NCI-H2196 (cell line): Measurements from ENCODE around the gene BCORL1.

ENCODE experiments used
- DNase-seq: peaks from one replicate; lab custom pipeline; 2025; ENCODE audit not compliant: unreplicated experiment; lab: John Stamatoyannopoulos, UW

Gene BCORL1

DNA sequence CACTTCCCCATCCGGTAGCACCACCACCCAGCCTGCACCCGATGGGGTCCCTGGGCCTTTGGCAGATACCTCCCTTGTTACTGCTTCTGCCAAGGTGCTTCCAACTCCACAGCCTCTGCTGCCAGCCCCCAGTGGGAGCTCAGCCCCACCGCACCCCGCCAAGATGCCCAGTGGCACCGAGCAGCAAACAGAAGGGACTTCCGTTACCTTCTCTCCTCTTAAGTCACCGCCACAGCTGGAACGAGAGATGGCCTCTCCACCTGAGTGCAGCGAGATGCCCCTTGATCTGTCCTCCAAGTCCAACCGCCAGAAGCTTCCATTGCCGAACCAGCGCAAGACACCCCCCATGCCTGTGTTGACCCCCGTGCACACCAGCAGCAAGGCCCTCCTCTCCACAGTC is 31.9 kb downstream of the BCORL1 start:
- DNase-seq, result no peak

DNA sequence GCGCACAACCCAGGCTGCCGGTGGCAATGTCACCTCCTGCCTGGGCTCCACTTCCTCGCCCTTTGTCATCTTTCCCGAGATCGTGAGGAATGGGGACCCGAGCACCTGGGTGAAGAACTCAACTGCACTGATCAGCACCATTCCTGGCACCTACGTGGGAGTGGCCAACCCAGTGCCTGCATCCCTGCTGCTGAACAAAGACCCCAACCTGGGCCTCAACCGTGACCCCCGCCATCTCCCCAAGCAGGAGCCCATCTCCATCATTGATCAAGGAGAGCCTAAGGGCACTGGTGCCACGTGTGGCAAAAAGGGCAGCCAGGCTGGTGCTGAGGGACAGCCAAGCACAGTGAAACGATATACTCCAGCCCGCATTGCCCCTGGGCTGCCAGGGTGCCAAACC is 32.3 kb downstream of the BCORL1 start:
- DNase-seq, result no peak

DNA sequence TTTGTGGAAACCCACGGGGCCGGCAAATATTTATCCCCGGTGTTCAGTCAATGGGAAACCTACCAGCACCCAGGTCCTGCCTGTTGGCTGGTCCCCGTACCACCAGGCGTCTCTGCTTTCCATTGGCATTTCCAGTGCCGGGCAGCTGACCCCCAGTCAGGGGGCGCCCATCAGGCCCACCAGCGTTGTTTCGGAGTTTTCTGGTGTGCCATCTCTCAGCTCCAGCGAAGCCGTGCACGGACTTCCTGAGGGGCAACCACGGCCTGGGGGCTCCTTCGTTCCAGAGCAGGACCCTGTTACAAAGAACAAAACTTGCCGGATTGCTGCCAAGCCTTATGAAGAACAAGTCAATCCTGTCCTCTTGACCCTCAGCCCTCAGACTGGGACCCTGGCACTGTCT is 32.7 kb downstream of the BCORL1 start:
- DNase-seq, result no peak

DNA sequence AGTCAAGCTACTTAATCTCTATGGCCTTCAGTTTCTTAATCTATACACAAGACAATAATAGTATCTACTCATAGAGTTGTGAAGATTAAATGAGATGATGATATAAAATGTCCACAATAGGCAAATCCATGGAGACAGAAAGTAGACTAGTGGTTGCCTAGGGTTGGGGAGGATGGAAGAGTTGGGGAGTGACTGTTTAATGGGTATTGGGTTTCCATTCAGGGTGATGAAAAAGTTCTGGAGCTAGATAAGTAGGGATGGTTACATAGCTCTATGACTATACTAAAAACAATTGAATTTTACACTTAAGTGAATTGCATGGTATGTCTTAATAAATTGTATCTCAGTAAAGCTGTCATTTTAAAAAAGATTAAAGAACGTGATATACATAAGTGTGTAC is 35.7 kb downstream of the BCORL1 start:
- DNase-seq, result no peak

DNA sequence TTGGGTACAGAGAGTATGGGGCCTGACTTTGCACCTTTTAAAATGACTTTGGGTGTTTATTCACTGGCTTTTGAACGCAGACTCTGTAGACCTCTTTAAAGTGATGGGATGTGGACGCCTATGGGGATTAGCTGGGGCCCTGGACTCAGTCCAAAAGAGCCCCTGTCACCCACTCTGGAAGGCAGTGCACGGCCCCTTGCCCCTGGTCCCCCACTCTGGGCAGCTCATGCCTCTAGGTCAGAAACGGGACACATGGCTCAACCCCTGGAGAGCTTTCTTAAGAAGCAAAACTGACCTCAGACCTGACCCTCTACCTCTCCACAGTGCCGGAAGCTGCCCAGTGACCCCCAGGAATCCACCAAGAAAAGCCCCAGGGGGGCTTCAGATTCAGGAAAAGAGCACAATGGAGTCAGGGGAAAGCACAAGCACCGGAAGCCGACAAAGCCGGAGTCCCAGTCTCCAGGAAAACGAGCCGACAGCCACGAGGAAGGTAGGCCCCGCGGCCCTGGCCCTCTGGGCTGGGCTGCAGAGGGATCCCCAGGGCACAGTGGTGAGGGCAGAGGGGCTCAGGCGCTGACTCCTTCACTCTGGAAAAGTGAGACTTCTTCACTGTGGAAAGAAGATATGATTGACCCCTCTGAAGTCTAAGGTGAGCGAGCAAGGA is 38.4 kb downstream of the BCORL1 start:
- DNase-seq, result no peak

DNA sequence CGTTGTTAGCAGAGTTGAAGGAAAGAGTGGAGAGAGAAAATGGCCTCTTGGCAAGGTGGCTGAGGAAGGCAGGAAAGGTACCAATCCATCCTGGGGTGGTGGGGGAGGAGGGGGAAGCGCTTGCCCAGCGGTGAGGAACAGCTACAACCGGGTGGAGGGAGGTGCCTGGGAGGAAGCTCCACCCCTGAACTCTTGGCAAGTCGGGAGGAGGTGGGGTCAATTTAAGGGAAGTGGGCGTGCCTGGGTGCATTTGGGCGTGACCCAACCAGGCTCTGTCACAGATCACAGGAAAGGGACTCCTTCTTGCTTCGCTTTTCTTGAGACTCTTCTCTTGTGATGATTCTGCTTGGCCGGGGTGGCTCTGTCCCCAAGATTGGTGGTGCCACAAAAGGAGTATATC is 41.7 kb downstream of the BCORL1 start:
- DNase-seq, result peak; percentile 36

DNA sequence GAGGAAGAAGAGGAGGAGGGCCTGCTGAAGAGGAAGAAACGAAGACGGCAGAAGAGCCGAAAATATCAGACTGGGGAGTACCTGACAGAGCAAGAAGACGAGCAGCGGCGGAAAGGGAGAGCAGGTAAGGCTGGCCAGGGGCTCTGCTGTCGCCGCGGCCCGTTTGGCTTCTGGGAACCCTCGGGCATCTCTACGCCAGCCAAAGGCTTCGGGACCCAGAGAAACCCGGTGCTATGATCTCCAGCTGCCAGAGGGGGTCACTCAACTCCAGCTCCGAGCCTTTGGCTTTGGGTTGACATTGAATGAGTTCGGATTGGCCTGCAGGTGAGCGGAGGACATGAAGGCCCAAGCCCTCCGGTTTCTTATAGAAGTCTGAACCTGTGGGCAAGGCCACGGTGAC is 42.8 kb downstream of the BCORL1 start:
- DNase-seq, result no peak

DNA sequence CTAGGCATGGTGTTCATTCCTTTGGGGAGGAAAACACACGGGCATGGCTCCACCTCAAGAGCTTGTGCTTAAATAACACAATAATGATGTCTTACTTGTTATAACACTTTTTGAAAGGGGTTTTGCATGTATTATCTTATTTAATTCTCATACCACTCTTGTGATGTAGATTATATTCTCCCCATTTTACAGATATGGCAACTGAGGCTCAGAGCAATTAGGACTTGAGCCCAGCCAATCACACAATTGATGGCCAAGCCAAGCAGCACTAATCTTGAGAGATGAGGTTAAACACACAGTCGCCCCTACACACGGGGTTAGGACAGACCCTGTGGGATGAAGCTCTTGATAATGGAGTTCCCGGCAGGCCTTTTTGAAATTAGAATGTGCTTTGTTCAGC is 45.1 kb downstream of the BCORL1 start:
- no peak for DNase-seq

DNA sequence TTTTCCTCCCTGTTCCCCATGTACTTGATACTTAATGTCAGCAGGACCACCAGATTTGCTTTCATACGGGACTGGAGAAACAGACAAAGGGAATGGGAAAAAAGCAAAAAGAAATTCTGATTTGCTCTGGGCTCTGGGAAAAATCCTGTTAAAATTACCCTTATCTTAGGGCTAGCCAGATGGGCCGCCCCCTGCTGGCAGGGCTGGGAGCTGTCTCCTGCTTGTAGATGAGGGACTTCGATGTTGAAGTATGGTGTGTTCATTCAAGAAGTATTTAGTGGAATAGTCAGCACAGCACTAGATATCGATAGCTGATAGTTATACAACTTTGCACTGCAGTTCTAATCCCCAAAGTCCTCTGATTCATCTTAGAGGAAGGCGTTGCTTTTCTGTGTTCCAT is 45.8 kb downstream of the BCORL1 start:
- DNase-seq, result peak; percentile 9

DNA sequence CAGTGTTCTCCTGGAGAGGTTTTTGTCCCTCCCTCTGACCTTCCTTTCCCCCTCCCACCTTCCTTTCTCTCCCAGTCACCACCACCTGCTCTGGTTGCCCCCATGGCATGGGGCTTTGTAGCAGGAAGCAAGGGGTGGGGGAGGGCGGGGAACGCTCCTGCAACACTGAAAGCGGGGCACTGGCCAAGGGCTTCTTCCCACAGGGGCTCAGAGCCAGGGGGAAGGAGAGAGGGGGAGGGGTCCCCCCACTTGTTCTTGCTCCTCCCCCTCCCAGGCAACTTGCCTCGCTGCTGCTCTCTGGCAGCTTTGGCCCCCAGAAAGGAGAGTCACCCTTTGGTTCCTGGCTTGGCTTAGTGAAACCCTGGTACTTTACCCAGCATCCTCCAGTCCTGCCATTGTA is 48.4 kb downstream of the BCORL1 start:
- no peak for DNase-seq

DNA sequence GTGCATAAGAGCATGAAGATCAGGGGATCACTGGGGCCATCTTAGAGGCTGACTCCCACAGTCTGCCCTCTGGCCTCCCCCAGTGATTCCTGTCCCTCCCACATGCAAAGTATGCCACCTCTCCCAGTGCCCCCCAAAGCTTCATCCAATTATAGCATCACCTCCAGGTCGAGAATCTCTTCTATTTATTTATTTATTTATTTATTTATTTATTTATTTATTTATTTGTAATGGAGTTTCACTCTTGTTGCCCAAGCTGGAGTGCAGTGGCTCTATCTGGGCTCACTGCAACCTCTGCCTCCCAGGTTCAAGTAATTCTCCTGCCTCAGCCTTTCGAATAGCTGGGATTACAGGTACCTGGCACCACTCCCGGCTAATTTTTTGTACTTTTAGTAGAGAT is 50.1 kb downstream of the BCORL1 start:
- no peak for DNase-seq

DNA sequence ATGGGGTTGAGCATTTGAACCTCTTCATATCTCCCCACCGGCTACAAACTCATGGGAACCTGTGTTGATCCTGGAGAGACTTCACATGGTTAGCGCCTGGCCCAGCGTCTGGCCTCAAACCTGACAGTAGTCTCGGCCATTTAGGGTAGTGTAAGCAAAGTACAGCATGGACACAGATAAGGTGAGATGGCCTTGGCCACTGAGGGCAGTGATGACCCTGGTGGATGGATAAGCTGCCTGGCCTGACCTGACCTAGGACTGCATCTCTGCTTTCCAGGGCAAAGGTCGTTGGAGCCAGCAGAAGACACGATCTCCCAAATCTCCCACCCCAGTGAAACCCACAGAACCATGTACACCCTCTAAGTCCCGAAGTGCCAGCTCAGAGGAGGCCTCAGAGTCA is 51.7 kb downstream of the BCORL1 start:
- DNase-seq, result no peak

DNA sequence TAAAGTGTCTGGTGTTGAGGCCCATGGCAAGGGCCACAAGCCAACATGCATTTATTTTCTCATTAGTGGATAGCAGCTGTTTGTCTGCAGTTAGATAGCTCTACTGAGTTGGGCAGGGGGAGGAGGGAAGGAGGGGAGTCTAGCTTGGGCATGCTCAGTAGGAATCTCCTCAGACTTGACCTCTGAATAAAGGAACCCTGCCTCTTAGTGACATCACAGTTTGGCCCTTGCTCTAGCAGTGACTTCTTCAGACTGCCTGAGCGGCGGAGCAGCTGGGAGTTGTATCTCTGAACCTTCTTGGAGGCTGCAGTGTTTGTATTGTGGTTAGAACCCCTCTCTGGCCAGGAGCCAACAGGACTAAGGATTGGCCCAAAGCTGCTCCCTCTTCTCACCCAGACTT is 57.4 kb downstream of the BCORL1 start:
- no peak for DNase-seq

DNA sequence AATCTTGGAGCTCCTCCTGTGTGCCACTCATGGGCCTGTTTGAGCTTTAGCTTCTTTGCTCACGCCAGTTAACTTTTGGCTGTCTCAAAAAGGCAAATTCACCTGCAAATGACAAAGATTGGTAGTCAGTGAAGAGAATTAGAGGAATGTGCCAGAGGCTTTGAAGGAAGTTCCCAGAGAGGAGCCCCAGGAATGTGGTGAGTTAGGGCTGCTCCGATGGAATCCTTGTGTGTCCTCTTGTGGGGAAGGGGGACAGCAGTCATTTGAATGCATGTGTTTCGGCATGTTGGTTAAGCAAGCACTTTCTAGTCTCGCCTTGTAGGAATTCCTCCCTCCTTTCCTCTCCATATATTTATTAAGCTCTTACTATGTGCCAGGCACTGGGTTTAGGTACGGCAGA is 65.0 kb downstream of the BCORL1 start:
- DNase-seq, result no peak

DNA sequence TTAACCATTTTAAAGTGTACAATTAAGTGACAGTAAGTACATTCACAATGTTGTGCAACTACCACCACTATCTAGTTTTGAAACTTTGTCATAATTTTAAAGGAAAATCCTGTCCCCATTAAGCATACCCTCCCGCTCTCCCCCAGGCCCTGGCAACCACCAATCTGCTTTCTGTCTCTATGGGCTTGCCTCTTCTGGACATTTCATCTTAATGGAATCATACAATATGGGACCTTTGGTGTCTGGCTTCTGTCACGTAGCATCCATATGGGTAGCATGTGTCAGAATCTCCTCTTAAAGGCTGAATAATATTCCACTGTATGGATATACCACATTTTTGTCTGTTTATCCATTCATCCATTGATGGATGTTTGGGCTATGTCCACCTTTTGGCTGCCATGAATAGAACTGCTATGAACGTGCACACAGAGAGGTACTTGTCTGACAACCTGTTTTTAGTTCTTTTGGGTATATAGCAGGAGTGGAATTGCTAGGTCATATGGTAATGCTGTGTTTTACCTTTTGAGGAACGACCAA is 66.3 kb downstream of the BCORL1 start:
- no peak for DNase-seq

DNA sequence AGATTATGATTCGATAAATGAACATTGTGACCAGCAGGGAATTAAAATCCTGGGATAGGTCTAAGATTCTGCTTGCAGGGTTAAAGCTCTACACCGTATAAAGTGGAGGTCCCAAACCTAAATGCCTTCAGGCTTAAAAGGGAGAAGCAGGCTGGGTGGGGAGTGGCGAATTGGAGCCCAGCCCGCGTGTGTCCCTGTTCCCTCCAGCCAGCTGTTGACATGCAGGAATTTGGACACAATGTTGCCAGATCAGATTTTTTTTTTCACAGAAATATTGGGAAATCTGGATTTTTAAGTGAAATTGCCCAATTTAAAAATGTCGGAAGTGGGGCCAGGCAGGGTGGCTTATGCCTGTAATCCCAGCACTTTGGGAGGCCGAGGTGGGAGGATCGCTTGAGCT is 67.4 kb downstream of the BCORL1 start:
- DNase-seq, result no peak

DNA sequence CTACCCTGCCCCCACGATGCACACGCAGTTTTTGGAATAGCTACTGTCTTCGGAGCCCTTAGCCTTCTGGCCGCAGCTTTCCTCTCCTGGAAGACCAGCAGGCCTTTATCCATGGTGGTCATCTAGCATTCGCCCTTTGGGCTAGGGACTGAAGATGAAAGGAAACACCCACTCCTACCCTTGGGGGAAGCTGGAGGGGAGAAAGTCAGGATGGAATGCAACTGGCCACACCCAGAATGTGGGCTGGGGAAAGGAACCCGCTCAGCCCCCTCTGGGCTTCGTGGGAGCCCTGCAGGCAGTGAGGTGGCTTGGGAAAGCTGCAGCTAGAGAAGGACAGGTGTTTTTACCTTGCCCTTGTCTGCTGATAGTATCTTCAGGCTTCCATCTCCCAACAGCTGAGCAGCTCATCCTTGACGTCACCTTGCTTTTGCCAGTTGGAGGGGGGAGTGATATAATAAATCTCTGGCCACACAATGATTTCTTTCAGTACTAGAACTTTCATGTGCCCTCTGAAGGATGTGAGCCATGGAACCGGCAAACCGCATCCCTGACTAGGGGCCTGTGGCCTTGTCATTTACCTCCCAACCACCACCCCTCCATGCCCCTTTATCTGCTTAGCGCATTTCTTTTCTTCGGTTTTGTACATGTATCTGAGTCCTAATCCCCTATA is 68.9 kb downstream of the BCORL1 start:
- DNase-seq, result no peak

DNA sequence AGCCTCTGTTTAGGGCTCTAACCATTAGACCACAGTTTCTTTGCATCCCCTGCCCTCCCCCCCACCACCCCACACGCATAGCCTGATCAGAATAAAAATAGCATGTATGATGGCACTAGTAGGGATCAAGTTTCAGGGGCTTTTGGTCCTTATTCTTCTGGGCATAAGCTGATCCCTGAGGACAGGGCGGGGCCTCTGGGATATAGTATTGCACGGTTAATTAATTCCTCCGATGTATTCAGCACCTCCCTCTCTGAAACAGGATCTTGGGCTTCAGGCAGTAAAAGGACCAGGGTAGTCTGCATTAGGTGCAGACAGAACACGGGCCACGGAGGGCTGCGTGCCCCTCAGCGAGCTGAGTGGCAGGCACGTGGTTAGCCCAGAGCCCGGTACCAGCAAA is 70.8 kb downstream of the BCORL1 start:
- DNase-seq, result no peak

DNA sequence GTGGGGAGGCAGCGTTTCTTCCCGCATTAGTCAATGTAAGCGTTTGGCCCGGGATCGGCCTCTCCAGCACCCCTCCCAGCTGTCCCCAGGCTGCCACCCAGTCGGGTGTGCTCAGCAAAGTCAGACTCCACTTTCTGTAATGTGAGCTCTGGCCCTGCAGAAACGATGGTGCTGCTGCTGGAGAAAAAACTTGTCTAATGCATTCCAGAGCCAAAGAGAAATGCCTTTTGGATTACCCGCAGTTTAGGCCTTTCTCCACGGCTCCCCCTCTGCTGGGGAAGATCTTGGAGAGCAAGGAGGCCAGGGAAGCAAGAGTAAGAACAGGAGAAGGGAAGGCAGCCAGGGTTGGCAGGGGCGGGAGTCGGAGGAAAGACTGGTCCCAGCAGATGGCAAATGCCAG is 72.7 kb downstream of the BCORL1 start:
- no peak for DNase-seq

DNA sequence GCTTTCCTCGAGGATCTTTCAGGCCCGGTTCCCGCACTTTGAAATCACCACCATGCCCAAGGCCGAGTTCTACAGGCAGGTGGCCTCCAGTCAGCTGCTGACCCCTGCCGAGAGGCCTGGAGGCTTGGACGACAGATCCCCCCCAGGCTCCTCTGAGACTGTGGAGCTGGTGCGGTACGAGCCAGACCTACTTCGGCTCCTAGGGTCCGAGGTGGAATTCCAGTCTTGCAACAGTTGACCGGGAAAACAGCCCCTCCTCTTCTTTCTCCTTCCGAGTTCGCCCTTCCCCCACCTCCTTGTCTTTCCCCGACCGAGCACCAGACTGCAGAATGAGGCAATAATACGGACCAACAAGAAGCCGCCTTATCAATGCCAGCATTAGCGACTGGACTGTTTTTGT is 73.5 kb downstream of the BCORL1 start:
- DNase-seq, result no peak

DNA sequence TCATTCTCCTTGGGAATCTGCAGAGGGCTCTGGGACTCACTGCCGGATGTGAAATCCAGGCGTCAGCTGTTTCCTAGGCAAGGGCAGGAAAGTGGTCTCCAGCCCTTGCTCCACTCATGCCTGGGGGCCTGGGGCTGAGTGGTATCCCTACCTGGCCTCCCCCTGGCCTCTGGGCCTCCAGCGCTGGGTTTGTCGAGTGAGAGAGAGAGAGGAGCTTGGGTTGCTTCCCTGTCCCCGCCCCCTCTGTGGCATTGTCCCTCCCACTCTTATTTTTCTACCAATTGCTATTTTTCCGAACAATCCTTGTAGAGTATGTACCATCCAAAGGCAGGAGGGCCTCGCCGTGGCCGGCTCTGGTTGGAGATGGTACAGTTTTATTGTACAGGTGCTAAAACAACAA is 74.8 kb downstream of the BCORL1 start:
- no peak for DNase-seq

DNA sequence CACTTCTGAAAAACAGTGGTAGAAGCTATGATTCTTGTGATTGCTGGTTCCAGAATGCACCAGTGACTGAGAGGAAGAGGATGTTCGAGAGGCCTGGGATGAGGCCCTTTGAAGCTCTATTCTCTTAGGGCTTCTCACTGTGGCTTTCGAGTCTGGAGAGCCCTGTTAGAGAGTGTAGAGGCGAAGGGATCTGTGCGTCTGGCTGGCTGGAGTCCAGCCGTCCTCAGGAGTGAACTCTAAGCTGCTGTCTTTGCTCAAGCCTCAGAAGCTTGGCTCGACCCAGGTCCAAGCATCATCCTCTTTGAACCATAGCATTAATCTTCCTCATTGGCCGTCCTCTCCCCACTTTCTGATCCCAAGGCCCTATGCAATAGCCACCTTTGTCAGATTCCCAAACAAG is 76.2 kb downstream of the BCORL1 start:
- no peak for DNase-seq
